Measurements from ENCODE around the gene MAGEB5.

GRCh38 chrX:26208012-26208411, 8.0 kb upstream of the MAGEB5 start:
- TF ChIP-seq, protein P1, sequence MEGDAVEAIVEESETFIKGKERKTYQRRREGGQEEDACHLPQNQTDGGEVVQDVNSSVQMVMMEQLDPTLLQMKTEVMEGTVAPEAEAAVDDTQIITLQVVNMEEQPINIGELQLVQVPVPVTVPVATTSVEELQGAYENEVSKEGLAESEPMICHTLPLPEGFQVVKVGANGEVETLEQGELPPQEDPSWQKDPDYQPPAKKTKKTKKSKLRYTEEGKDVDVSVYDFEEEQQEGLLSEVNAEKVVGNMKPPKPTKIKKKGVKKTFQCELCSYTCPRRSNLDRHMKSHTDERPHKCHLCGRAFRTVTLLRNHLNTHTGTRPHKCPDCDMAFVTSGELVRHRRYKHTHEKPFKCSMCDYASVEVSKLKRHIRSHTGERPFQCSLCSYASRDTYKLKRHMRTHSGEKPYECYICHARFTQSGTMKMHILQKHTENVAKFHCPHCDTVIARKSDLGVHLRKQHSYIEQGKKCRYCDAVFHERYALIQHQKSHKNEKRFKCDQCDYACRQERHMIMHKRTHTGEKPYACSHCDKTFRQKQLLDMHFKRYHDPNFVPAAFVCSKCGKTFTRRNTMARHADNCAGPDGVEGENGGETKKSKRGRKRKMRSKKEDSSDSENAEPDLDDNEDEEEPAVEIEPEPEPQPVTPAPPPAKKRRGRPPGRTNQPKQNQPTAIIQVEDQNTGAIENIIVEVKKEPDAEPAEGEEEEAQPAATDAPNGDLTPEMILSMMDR (IDR thresholded peaks at IDR 0.05): no peak
- TF ChIP-seq POLR2A (IDR thresholded peaks at IDR 0.05): no peak

Data from Peyer's patch (tissue), 4 donors.